ENCODE results near the gene CD1D.
A peak's percentile ranks its signal among the peaks of the same experiment; 100 is the strongest.
"Not testable (repeated sequence)": the region's sequence is repeated elsewhere in the genome, so short reads cannot be mapped to it uniquely, and the experiment has no call there.

The CD1D gene

DNA sequence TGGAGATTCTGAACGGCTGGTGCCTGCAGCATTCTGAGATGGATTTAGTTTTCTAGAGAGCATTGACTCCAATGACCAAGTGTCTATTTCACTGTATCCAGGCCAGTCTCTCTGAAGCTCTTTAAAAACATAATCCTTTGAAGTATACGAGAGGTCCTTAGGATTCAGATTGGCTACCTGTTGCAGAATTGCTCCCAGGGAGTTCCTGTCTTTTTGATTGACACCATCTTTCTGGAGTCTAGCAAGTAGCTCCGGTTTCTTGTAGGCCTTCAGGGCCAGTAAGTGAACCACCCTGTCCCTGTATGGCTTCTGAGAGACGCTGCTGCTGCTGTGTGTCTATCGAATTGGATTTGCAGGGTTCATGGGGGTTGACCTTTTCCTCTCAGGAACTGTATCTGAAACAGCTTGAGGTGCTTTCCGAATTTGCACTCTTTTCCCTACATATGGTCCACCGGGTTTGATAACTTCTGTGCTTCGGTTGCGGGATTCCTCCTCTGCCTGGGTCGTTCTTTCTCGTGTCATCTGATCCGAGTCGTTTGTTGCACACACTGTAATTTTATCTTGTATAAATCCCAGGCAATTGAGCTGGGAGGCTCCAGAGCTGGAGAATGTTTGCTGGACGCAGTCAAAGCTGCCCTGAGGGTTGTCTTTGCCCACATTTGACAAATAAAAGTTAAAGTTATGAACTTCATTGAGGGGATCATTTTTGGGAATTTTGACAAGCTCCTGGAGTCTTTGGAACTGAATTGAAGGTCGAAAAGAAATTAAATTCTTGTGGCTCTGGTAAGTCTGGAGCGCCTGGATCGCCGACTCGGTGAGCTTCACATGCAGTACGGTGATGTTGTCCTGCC, 3.6 kb upstream of the CD1D start:
- peak; percentile 40 for DNase-seq

DNA sequence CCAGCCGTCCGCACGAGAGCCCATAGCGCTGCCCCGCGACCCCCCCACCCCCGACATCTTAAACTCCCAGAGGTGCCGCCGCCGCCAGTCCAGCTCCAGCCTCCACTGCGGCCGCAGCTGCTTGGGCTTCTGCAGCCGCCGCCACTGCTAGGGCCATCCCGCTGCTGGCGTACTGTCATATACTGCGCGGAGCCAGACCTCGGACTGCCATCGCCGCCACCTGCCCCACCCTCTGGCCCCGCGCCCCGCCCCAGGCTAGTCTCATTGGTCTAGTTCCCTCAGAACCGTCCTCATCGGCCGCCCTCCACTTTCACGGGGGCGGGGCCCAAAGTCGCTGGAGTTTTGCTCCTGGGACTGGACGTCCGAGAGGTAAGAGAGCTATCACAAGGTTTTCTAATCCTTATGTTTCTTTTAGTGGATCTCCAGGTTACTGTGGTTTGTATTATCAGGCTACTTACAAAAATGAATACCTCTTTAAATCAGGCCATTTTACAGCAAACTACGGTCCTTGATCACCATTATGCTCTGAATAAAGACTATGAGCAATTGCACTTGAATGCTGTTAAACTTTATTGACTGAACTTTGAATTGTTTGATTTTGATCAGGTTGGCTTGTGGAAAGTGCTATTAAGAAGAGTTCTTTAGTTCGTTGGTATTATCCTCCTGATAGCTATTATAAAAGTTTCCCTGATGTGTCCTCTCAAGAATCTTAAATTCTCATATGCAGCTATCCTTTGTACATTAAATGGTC, 2.8 kb upstream of the CD1D start:
- DNase-seq: peak; percentile 94

DNA sequence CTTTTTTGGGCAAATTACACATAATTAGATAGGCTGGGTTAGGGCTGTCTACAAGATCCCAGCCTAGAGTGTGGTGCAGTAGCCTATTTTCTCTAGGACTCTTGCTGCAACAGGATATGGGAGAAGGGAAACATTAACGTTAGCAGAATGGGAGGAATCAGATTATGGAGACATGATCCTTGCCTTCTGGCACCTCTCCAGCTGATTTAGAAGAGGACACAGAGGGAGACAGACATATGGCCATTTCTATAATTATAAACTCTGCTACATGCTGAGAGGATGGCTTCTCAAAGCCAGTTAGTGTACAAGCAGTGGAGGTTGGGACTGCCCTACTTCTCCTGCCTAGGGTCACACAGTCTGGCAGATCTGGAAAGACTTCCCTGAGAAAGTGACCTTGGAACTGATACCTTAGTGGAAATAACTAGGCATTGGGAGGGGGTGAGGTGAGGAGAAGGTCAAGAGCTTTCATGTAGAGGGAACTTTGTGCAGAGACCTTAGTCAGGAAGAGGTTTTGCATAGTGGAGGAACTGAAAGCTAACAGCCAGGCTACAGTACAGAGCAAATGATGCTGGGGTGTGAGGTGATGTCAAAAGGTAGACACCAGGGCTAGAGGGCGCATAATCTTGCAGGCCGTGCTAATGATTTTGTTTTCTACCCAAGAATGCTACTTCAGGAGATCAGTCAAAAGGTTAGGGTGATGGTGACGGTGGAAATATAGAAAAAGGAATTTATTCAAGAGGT, 1.2 kb upstream of the CD1D start:
- DNase-seq: peak; percentile 6

DNA sequence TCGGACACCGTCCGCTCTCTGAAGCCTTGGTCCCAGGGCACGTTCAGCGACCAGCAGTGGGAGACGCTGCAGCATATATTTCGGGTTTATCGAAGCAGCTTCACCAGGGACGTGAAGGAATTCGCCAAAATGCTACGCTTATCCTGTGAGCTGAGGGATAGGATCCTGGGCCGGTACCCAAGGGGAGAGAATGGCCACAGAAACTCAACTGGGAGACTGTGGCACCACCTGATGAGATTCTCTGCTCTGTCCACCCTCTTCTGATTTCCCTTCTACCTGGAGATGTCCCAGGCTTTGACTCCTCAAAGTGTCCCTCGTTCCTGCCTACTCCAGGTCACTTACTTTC, 855 bp downstream of the CD1D start:
- DNase-seq: peak; percentile 33

DNA sequence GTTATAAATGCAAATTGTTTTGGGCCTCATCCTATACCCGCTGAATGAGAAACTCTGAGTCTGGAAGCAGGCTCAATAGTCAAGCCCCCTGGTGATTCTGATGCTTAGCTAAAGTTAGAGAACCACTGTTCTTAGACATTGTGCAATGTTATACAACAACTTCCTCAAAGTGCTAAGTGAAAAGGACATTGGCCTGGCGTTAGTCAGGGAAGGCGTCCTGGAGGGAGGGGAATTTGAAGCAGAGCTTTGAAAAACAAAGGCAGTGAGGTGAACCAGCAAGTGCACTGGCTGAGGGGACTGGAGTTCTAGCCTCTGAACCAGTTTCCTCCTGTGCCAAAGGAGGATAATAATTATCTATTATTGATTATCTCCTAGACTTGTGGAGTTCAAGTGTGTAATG, 5.1 kb downstream of the CD1D start:
- DNase-seq: no peak

DNA sequence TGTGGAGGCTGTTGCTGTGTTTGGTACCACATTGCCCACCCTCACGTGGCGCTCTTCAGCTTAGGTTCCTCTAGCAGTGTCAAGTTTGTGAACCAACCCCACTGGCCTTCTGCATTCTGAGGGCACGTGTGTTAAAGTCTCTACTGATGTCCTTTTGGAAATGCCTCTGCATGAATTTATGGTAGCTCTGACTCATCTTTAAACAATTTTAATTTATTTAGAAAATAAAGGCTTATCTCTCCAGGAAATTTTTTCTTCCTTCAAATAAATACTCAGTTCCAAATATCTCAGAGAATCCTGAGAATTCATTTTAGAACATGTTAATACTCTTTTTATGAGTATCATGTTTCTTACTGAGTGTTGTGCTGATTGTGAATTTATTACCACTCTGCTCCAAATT, 5.5 kb downstream of the CD1D start:
- DNase-seq: no peak

DNA sequence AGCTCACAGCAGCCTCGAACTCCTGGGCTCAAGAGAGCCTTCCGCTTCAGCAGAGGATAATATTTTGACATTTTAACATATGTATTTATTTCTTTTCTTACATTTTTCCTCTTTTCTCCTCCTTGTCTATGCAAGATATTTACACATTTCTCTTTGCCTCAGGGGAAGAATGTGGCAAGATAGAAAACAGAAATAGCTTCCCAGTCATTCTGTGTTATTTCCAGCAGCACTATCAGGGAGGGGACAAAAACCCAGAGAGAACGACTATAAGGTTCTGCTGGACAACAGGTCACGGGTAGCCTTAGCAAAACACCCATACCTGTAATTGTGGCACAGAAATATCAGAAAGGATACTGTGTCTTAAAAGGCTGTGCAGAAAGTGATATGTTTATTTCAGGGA, 7.9 kb downstream of the CD1D start:
- DNase-seq: no peak

DNA sequence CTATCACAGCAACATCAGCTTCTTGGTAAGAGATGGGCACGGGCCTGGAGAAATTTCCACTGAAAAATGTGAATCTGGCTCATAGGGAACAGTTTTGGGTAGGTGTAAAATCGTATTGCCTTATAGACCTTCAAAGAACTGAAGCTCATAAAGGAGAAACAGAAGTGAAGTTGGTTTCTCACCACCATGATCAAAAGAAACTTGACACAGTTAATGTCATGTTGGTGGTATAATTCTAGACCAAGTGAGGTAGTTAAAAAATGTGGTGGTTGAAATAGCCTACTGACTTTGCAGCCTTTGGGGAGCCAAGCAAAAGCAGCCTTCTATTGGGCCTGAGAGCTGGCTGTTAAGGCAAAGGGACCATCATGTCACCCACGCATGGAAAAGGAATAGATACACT, 8.9 kb downstream of the CD1D start:
- no peak for DNase-seq

DNA sequence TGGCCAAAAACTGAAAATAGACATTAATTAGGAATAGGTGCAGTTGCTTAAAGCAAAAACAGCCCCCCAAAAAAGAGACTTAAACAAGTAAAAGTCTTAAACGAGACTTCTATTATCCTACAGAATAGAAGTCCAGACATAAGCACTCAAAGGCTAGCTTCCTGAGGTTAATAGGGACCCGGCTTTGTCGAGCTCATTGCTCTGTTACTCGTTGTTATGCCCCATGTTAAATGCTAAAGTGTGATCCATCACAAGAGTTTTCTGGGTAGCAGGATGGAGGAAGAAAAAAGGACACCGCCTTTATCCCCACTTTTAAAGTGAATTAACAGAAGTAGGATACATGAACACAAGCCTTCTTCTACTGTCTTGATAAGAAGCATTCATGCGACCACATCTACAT, 10.6 kb downstream of the CD1D start:
- DNase-seq: no peak

DNA sequence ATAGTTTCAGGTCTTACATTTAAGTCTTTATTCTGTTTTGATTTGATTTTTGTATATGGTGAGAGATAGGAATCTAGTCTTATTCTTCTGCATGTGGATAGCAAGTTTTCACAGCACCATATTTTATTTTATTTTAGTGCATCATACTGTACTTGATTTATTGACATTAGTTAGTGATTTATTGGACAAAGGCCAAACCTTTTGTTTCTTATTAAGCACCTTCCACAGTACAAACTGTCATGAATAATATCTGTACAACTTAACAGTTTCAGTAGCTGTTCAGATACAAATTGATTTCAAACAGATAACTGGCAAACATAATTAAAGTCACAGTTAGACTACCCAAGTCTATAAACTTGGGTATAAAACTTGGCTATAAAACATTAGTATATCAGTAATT, 15.8 kb downstream of the CD1D start:
- DNase-seq: no peak

DNA sequence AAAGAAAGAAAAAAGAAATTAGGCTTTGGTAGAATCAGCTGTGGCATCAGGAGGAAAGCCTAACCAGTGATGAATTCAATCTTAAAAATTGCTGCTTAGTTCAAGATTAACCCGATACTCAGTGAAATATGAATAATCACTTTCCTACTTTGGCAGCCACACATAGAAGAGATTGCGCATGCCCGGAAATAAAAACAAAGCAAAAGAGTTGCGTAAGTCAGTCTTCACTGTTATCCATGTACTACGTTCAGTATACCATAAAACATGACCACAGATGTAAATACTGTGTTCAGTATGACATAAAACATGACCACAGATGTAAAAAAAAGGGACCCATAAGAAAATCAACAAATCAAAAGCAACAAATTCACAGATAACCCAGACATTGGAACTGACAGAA, 19.2 kb downstream of the CD1D start:
- DNase-seq: no peak

DNA sequence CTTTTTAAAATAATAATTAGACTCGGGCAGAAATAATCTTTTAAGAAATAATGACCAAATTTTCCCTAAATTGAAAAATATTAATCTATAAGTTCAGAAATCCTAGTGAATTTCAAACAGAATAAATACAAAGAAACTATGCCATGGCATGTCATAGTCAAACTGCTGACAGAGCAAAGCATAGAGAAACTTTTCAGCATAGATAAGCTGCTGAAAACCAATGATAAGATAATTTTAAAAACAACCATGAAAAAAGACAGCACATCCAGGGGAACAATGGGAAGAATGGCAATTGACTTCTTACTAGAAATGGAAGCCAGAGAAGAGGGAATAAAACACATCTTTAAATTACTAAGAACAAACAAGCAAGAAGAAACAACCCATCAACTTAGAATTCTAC, 19.8 kb downstream of the CD1D start:
- DNase-seq: no peak

DNA sequence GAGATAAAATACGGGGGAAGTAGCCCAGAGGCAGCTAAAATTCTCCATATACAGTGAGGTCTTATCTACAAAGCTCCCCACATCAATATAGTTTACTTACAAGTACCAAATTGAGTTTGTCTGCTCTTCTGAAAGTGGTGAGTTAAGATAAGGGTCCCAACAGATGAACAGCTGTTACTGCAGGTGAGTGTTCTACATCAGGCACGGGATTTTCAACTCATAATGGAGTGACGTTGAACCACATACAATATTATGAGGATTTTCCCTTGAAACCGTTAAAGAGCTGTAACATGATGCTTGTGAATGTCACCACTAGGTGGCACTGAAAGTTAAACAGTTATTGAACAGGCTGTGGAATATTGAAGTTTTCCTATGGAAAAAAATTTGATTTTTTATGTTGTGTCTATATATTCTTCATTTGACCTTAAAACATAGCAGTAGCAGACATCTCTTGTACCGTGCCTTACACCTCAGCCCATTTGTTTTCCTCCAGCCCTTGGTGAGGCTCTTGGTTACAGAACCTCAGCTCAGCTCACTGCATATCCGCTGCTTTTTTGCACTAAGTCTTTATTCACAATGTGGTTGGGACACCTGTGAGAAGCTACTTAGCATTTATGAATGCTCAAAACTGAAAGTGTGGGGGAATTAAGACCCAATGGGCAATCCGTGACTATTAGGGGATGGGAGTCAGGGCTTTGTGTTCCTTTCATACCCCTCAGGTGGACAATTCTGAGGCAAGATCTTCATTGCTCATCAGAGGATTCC, 23.2 kb downstream of the CD1D start:
- peak; percentile 92 for DNase-seq

DNA sequence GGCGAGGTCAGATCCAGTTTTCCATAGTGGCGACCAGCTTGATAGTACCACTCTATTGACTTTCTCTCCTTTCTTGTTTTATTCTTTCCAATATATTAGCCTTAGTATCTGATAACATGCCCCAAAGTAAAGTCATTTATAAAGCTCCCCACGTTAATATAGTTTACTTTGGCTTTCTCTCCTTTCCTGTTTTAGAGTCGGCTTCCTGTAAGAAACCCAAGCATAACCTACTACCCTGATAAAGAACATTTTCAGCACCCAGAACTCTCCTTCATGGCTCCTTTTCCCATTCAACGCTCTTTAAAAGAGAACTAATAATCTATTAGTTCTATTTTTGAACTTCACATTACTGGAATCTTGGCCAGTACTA, 23.7 kb downstream of the CD1D start:
- no peak for DNase-seq

DNA sequence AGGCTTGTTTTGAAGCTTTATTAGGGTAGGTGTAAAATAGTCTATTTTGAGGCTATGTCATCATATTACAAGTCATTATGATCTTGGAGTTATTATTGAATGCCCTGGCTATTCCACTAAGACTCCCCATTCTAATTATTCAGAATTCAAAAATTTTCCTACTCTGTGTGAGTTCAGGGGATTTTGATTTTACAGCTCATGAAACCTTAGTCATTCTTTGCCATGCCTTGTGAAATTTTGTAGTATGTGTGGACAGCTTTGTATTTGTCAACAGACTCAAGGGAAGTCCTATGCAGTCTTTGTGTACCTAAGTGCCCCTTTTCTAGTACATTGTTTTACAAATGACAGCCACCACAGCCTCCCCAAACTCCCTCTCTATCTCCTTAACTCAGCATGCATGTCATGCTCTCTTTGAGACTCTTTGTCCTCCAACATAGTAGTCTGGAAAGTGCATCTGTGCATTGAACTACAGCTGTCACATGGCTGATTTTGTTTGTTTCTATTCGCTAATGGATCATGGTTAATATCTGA, 28.0 kb downstream of the CD1D start:
- no peak for DNase-seq

DNA sequence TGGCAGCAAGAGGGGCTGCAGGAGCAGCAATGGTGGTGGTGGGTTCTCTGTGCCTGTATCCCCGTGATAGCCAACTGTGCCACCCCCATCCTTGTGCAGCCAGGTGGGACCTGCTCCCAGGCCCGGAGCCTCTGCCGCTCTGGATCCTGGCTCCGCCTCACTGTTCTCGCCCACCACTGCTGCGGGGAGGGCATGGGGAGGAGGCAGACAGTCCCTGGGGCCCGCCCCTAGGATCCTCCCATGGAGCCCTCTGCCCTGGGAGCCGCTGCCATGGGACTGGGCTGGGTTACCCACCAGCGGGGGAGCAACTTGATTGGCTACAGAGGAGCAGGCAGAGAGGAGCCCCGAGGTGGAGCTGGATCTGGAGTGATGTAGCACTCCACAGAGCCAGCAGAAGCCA, 31.6 kb downstream of the CD1D start:
- DNase-seq: no peak

DNA sequence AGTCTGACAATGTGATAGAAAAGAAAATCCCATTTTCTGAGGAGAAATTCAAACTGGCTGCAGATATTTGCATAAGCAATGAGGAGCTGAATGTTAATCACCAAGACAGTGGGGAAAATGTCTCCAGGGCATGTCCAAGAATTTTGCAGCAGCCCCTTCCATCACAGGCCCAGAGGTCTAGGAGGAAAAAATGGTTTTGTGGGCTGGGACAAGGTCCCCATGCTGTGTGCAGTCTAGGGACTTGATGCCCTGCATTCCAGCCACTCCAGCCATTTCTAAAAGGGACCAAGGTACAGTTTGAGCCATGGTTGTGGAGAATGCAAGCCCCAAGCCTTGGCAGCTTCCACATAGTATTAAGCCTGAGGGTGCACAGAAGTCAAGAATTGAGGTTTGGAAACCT, 42.8 kb downstream of the CD1D start:
- not testable (repeated sequence) for DNase-seq

DNA sequence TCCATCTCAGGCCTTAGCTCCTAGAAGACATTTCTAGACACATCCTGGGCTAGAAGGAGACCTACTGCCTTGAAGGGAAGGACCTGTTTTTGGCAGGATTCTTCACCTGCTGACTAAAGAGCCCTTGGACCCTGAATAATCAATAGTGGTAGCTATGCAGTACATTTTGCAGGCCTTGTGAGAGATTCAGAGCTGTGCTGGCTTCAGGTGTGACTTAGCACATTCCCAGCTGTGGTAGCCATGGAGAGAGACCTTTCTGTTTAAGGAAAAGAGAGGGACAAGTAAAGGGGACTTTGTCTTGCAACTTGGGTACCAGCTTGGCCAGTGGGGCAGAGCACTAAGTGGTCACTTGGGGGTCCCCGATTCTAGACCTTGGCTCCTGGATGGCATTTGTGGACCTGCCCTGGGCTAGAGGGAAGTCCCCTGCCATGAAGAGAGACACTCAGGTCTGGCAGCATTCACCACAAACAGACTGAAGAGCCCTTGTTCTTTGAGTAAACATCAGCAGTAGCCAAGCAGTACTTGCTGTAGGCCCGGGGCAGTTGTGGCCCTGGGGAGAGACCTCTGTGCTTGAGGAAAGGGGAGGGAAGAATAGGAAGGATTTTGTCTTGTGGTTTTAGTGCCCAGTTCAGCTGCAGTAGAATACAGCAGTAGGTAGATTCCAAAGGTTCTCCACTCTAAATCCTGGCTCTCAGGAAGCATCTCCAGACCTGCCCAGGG, 47.4 kb downstream of the CD1D start:
- DNase-seq: peak; percentile 91

Data from DMS53 (cell line).